ENCODE data around the gene ACIN1.

Gene ACIN1

DNA sequence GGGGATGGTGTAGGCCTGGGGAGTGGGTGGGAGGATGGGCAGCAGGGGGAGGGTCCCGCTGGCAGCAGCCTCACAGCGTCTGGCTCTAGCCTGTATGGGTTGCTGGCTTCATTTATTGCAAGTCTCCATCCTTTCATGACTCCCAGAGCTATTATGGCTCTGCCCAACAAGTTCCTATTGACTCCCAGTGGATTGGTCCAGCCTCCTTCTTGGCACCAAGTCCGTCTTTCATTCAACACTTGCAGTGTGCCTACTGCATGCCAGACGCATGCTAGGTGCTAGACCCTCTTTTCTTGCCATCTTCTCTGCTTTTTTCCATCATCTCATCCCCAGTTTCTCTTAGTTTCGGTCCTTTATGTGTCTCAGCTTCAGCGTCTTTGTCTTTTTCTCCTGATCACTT lies 51.8 kb downstream of the ACIN1 start:
- no peak for DNase-seq (ENCODE audit: low read depth, low spot score)
- H3K4me3 ChIP-seq (ENCODE audit: low read depth, low read length): no peak overlapping the region
- ChIA-PET POLR2A (no interaction called here), CTCF (interaction anchor here (1.3 to 31.7 kb wide), 5 partner anchors 11 to 66 kb away, joined by 3 to 1423 read pairs (median 24); partner anchors contain the start of genes AJUBA and CDH24)
- TF ChIP-seq, protein P1, sequence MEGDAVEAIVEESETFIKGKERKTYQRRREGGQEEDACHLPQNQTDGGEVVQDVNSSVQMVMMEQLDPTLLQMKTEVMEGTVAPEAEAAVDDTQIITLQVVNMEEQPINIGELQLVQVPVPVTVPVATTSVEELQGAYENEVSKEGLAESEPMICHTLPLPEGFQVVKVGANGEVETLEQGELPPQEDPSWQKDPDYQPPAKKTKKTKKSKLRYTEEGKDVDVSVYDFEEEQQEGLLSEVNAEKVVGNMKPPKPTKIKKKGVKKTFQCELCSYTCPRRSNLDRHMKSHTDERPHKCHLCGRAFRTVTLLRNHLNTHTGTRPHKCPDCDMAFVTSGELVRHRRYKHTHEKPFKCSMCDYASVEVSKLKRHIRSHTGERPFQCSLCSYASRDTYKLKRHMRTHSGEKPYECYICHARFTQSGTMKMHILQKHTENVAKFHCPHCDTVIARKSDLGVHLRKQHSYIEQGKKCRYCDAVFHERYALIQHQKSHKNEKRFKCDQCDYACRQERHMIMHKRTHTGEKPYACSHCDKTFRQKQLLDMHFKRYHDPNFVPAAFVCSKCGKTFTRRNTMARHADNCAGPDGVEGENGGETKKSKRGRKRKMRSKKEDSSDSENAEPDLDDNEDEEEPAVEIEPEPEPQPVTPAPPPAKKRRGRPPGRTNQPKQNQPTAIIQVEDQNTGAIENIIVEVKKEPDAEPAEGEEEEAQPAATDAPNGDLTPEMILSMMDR (IDR thresholded peaks at IDR 0.05; ENCODE audit: insufficient read depth, low read length, missing control alignments): no peak

DNA sequence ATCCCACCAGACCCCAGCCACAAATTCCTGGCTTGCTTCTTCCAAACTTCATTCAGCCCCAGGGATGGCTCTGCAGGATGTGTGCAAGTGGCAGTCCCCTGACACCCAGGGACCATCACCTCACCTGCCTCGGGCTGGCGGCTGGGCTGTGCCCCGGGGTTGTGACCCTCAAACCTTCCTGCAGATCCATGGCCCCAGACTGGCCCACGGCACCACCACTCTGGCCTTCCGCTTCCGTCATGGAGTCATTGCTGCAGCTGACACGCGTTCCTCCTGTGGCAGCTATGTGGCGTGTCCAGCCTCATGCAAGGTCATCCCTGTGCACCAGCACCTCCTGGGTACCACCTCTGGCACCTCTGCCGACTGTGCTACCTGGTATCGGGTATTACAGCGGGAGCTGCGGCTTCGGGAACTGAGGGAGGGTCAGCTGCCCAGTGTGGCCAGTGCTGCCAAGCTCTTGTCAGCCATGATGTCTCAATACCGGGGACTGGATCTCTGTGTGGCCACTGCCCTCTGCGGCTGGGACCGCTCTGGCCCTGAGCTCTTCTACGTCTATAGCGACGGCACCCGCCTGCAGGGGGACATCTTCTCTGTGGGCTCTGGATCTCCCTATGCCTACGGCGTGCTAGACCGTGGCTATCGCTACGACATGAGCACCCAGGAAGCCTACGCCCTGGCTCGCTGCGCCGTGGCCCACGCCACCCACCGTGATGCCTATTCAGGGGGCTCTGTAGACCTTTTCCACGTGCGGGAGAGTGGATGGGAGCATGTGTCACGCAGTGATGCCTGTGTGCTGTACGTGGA lies 52.6 kb downstream of the ACIN1 start, which contains the start of gene PSMB11:
PSMB11 (plus strand) TSS at position 51 of the 804 bp plus-strand sequence; CDS start at position 65, 14 bp downstream.
- DNase-seq (ENCODE audit: low read depth, low spot score): no peak
- POLR2A ChIA-PET: no interaction called here
- TF ChIP-seq, protein P1 (IDR thresholded peaks at IDR 0.05; ENCODE audit: insufficient read depth, low read length, missing control alignments): no peak
- CTCF ChIA-PET: interaction anchor here (1.0 to 31.7 kb wide), 6 partner anchors 12 to 56 kb away, joined by 4 to 1423 read pairs (median 14); partner anchors contain the start of genes AJUBA and CDH24
- H3K4me3 ChIP-seq (ENCODE audit: low read depth, low read length): no peak within 1 kb of the TSS

DNA sequence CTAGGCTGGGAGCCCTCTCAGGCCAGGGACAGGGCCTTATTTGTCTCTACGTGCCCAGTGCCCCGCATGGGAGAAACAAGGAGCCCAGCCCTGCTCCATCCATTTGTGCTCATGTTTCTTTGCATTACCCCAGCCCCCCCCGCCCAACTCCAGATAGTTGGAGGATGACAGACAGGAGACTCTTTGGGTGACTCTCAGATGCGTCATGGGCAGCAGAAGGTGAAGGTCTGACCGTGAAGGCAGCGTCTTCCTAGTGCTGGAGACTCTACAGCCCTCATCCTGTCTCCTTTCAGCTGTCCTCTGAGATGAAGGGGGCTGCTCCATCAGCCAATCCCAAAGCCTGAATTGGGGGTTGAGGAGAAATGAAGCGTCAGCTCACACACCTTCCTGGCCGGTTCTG lies 53.2 kb downstream of the ACIN1 start:
- TF ChIP-seq, protein P1 (IDR thresholded peaks at IDR 0.05; ENCODE audit: insufficient read depth, low read length, missing control alignments): no peak
- POLR2A ChIA-PET: no interaction called here
- H3K4me3 ChIP-seq (ENCODE audit: low read depth, low read length): no peak overlapping the region
- CTCF ChIA-PET: interaction anchor here (1.0 to 31.7 kb wide), 5 partner anchors 13 to 55 kb away, joined by 4 to 1423 read pairs (median 24); partner anchors contain the start of genes AJUBA and CDH24
- no peak for DNase-seq (ENCODE audit: low read depth, low spot score)

DNA sequence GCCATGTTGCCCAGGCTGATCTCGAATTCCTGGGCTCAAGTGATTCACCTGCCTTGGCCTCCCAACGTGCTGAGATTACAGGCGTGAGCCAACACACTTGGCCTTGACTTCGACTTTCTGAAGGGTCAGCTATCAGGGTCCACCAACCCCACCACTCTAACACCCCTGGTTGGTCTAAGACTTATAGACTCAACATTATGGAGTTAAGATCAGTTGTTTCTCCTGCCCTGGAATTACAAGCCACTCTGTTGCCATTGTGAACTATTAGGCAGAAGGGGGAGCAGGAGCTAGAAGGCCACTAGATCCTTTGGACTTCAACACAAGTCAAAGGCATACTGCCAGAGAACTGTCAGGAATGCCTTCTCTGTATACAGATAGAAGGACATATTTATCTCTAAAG lies 54.8 kb downstream of the ACIN1 start:
- ChIA-PET CTCF (interaction anchor here (0.7 to 31.7 kb wide), 5 partner anchors 16 to 54 kb away, joined by 3 to 1423 read pairs (median 3); partner anchors contain the start of gene AJUBA), POLR2A (no interaction called here)
- no peak overlapping the region for H3K4me3 ChIP-seq (ENCODE audit: low read depth, low read length)
- TF ChIP-seq, protein P1 (IDR thresholded peaks at IDR 0.05; ENCODE audit: insufficient read depth, low read length, missing control alignments): no peak
- DNase-seq (ENCODE audit: low read depth, low spot score): no peak

DNA sequence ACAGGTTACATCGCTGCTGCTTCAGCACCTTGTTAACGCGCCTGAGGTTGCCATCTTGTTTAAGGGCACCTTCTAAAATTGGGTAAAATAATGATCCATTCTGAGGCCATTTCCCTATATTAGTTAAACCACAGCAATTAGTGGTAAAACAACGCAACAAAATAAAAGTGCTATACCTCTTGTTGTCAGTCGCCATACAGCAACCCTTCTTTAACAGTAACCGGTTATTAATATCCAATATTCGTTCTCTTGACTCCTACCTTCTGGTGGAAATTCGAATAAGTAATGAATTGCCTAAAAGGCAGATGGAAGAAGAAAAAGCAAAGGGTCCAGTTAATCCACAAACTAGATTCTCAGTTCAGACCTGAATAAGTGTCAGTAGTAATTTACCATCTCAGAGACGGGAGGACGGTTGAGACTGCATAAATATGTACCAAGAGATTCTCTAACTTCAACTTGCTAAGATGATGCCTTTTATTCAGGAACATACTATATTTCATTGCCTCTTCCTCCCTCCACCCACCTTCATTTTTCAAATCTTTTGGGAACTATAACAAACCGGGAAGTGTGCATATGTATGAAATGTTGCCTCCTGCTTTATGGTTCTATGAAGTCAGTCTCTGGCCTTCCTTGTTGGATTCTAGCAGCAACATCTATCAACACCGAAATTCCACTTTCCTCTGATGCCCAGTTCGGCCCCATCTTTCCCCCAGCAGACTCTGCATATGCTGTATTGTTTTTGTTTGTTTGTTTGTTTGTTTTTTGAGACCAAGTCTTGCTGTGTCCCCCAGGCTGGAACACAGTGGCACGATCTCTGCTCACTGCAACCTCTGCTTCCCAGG lies 59.4 kb downstream of the ACIN1 start:
- peak overlapping the region; percentile 92 for H3K4me3 ChIP-seq (ENCODE audit: low read depth, low read length)
- ChIA-PET CTCF (interaction anchor here (0.6 to 1.5 kb wide), 2 partner anchors 20 to 52 kb away, joined by 3 to 5 read pairs; no protein-coding TSS in a partner anchor), POLR2A (interaction anchor here (1.0 kb wide), 1 partner anchor 28 kb away, joined by 3 read pairs; no protein-coding TSS in a partner anchor)
- no peak for DNase-seq (ENCODE audit: low read depth, low spot score)
- TF ChIP-seq, protein P1 (IDR thresholded peaks at IDR 0.05; ENCODE audit: insufficient read depth, low read length, missing control alignments): no peak
